Activated CD8-positive, alpha-beta T cell treated with anti-CD3 and anti-CD28 coated beads for 36 hours (primary cell): ENCODE results near the gene CD320. TPM values are rescaled to one million over a fixed set of nuclear protein-coding genes. Genes with fewer than 3 reads are reported as not detected.

Experiments used
- ATAC-seq: fragments of 200-7000 bp; cut with Tn5 transposase; one replicate; pipeline ENCODE4 v1.10.0; 2021; ENCODE audit warnings: mild to moderate bottlenecking, moderate library complexity
- CTCF ChIA-PET: fragments of 350-600 bp; sonication (Branson Sonifier 250); formaldehyde crosslinking; loops from one replicate; lab custom pipeline; 2021; ENCODE audit warnings: antibody characterized with exemption; lab: Charles Lee
- POLR2A ChIA-PET: fragments of 350-600 bp; sonication (Branson Sonifier 250); formaldehyde crosslinking; loops from one replicate; lab custom pipeline; 2021; ENCODE audit warnings: antibody characterized with exemption; lab: Charles Lee
- DNase-seq: peaks from one replicate; pipeline ENCODE4 v3.0.0-alpha.2; 2020
- H3K27ac Mint-ChIP-seq: one replicate; pipeline ENCODE4 v1.8.0; 2021; ENCODE audit warnings: mild to moderate bottlenecking, mixed read lengths
- H3K27me3 Mint-ChIP-seq: one replicate; pipeline ENCODE4 v1.8.0; 2021; ENCODE audit warnings: mixed read lengths
- H3K36me3 Mint-ChIP-seq: one replicate; pipeline ENCODE4 v1.8.0; 2021; ENCODE audit warnings: low read depth, mixed read lengths
- H3K4me1 Mint-ChIP-seq: one replicate; pipeline ENCODE4 v1.8.0; 2021; ENCODE audit warnings: low read depth, mixed read lengths
- H3K4me3 Mint-ChIP-seq: one replicate; pipeline ENCODE4 v1.8.0; 2021; ENCODE audit warnings: mild to moderate bottlenecking, moderate library complexity, mixed read lengths
- H3K9me3 Mint-ChIP-seq: one replicate; pipeline ENCODE4 v1.8.0; 2021; ENCODE audit warnings: mixed read lengths
- CTCF ChIP-seq: fragments of 200-600 bp; IDR thresholded peaks from one replicate; pipeline ENCODE4 v1.8.0; 2022; ENCODE audit warnings: antibody characterized with exemption, mild to moderate bottlenecking
- intact Hi-C: fragments of 100-400 bp; cut with micrococcal nuclease; formaldehyde crosslinking; loops from one replicate; pipeline ENCODE4 v1.10.0; 2022
- total RNA-seq, 2 experiments: library from RNA; stranded (reverse); gene quantifications; one replicate each; pipeline ENCODE4 v1.2.3, GENCODE V29; 2021

Gene CD320
- total RNA-seq, 2 experiments from 2014 or later, result 59.0 to 62.2 TPM

GRCh38 chr19:8259922-8260247, 48.3 kb downstream of the CD320 start:
- Mint-ChIP-seq H3K4me3 (no peak overlapping the region), H3K36me3 (peaks cover 10% of the 10 kb centered on the region), H3K4me1 (peaks cover 16% of the 10 kb centered on the region), H3K27ac (peak overlapping the region; percentile 24), H3K9me3 (no peaks in the 10 kb centered on the region), H3K27me3 (no peaks in the 10 kb centered on the region)
- ChIA-PET CTCF (no interaction called here), POLR2A (no interaction called here)
- no peak for DNase-seq
- no peak for ATAC-seq
- intact Hi-C loops, result no loop called here
- no peak for TF ChIP-seq CTCF

GRCh38 chr19:8259142-8259921, 48.8 kb downstream of the CD320 start:
- Mint-ChIP-seq H3K27ac (peak overlapping the region; percentile 24), H3K4me1 (peaks cover 16% of the 10 kb centered on the region), H3K36me3 (peaks cover 10% of the 10 kb centered on the region), H3K27me3 (no peaks in the 10 kb centered on the region), H3K9me3 (no peaks in the 10 kb centered on the region), H3K4me3 (no peak overlapping the region)
- DNase-seq, result no peak
- CTCF ChIA-PET, result no interaction called here
- POLR2A ChIA-PET, result no interaction called here
- no peak for TF ChIP-seq CTCF
- intact Hi-C loops, result no loop called here
- ATAC-seq, result no peak

GRCh38 chr19:8257052-8257443, 51.1 kb downstream of the CD320 start:
- Mint-ChIP-seq H3K27me3 (no peaks in the 10 kb centered on the region), H3K4me3 (no peak overlapping the region), H3K4me1 (peaks cover 17% of the 10 kb centered on the region), H3K27ac (no peak overlapping the region), H3K9me3 (no peaks in the 10 kb centered on the region), H3K36me3 (peaks cover 10% of the 10 kb centered on the region)
- DNase-seq (no peak), ATAC-seq (no peak)
- intact Hi-C loops, result no loop called here
- CTCF ChIA-PET, result interaction anchor here (0.7 kb wide), 1 partner anchor 37 kb away, joined by 3 read pairs; no protein-coding TSS in a partner anchor
- POLR2A ChIA-PET, result no interaction called here
- TF ChIP-seq CTCF, result no peak

- CTCF ChIA-PET, result interaction anchor here (1.1 kb wide), 1 partner anchor 98 kb away, joined by 6 read pairs; no protein-coding TSS in a partner anchor
- H3K36me3 Mint-ChIP-seq, result peaks cover 10% of the 10 kb centered on the region
- no peak for DNase-seq
- TF ChIP-seq CTCF, result no peak
- POLR2A ChIA-PET, result interaction anchor here (1.0 kb wide), 1 partner anchor 14 kb away, joined by 4 read pairs; no protein-coding TSS in a partner anchor
- H3K4me3 Mint-ChIP-seq, result no peak overlapping the region
- H3K27me3 Mint-ChIP-seq, result no peaks in the 10 kb centered on the region
- H3K4me1 Mint-ChIP-seq, result peaks cover 17% of the 10 kb centered on the region
- no peaks in the 10 kb centered on the region for H3K9me3 Mint-ChIP-seq
- ATAC-seq, result no peak
- intact Hi-C loops, result no loop called here
- no peak overlapping the region for H3K27ac Mint-ChIP-seq
These were observed 51.7 kb downstream of the CD320 start for GRCh38 chr19:8256276-8257051.
